NCI-H1436 treated with DMSO at 0.1 percent for 48 hours (cell line): Measurements from ENCODE around the gene KCNJ11.

Experiments used
- DNase-seq: peaks from one replicate; lab custom pipeline; 2025; lab: John Stamatoyannopoulos, UW

KCNJ11 gene

GRCh38 chr11:17353821-17354600, 34.4 kb downstream of the KCNJ11 start:
- no peak for DNase-seq

GRCh38 chr11:17352950-17353820, 35.3 kb downstream of the KCNJ11 start:
- no peak for DNase-seq

- DNase-seq: no peak
These were observed 36.8 kb downstream of the KCNJ11 start, which contains the start of gene NCR3LG1 for GRCh38 chr11:17351510-17352176. Gene NCR3LG1 (plus strand): TSS chr11:17351800. CDS start chr11:17351970, 170 bp downstream.

- no peak for DNase-seq
These were observed 37.3 kb downstream of the KCNJ11 start for GRCh38 chr11:17351172-17351509.

- no peak for DNase-seq
These were observed 37.8 kb downstream of the KCNJ11 start for GRCh38 chr11:17350455-17351171.

- DNase-seq: no peak
These were observed 40.8 kb downstream of the KCNJ11 start for GRCh38 chr11:17347676-17348075.

- DNase-seq: no peak
These were observed 44.6 kb downstream of the KCNJ11 start for GRCh38 chr11:17343907-17344306.

- DNase-seq: no peak
These were observed 45.2 kb downstream of the KCNJ11 start for GRCh38 chr11:17343257-17343656.
